ENCODE measurements around the gene RTRAF.

Gene RTRAF

DNA sequence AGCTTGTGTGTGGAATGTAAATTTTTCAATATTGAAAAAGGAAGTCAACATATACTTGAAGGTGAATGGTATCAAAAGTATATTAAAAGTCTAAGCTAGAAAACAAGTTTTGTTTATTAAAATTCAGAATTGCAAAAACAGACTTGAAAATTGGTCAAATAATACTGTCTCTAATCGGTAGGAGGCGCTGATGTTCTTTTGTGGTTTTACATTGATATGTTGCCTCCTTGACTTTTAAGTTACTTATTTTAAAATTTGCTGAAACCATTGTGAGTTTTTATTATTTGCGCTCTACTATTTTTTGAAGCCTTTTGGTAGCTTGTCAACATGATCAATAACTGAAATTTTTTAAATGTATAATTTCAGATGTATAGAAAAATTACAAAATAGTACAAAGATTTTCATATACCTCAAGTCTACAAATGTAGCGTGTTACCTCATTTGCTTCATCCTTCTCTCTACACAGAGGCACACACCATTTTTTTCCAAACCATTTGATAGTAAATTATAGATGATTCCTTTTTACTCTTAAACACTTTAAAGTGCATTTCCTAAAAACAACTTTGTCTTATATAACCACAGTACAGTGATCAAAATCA, 6.9 kb downstream of the RTRAF start:
- DNase-seq, result no peak

DNA sequence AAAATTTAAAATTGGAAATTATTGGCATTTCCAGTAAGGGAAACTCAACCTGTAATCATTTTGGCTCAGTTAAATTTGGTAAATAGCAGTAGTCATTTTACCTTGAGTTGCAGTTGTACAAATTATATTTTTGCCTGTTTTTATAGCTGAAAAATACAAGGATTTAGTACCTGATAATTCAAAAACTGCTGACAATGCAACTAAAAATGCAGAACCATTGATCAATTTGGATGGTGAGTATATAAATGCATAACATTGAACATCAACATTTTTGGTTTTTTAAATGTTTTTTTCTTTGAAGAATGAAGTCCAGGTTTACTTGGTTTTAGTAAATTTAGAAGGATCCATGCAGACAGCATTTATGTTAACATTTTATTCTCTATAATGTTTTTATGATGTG, 9.0 kb downstream of the RTRAF start:
- DNase-seq, result no peak

DNA sequence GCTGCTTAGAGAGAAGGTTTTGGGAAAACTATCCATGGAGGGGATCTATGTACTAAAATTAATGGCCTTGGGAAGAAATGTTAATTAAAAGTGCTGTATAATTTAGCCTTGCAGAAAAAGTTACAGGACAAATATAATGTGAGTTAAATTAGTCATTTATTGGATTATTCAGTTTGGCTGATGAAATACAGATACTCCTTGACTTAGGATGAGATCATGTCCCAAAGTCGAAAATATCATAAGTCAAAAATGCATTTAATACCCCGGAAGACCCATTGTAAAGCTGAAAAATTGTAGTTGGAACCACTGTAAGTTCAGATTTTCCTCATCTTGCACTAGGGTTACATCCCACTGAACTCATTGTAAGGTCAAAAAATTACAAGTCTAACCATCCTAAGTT, 9.7 kb downstream of the RTRAF start:
- DNase-seq, result no peak

DNA sequence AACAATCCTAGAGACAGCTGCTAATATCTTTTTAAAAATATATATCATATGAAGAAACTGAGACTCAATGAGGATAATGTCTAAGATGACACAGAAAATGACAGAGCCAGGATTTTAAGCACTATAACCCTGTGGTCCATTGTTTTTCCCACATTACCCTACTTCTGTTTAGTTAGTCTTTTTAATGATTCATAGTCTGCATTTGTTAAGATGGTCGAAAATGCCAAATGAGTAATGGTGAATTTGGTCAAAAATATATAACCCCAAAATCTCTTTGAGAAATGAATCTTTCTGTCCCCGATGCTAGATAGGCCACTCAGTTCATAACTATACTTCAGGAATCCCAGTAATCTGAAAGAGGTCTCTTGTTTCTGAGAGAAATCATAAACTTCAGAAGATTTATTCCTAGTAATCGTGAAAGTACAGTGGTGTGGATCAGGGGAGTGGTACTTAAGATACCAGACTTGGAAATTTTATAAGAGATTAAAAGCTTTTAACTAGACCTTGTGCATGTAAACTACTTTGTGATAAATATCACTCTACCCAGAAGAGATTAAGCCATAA, 10.8 kb downstream of the RTRAF start:
- no peak for DNase-seq

DNA sequence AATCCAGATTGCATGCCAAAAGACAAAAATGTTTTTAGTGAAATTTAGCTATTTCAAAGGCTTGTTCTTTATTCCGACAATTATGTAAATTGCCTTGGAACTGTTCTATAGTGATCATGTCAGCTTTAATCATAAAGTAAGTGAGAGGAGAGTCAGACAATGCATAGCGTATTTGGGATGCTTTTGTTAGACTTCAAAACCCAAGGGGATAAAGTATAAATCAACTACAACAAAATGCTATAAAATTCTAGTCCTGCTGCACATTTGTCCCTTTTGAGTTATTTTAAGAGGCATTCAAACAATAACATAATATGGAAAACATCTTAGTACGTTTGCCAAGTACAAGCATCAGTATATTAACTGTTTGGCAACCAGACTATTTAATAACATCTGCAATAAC, 11.3 kb downstream of the RTRAF start:
- DNase-seq, result no peak

DNA sequence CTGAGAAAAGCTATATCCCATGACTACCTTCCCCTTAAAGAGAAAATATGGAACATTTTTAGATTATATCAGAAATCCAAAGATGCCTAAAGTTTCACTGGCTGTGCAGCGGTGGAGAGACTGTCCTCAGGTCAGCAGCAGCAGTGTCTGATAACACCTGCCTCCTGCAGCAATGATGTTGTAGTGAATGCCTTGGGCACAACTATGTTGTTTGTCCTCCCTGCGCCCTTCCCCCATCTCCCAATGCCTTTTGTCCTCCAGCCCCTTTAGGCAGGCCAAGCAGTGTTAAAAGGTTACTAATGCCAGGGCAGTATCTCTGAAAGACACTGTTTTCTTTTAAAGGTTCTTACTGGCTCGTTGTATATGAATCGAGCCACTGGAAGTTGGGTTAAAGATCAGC, 13.2 kb downstream of the RTRAF start:
- no peak for DNase-seq

DNA sequence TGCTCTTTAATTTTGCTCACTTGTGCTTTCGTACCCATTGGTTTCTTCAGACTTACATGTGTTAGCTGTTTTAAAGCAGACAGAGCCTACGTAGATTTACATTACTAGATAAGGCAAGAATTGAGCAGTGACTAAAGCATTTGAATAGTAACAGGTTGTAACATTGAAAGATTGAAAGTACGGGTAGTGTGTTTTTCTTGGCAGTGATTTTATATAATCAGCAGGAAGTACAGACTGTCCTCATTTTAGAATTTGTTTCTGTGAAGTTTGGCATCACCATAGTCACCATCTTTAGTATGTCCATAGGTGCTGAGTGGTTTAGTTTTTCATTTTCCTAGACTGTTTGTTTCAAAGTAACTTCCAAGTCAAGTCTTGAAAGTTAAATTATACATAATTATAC, 14.0 kb downstream of the RTRAF start:
- DNase-seq, result no peak

DNA sequence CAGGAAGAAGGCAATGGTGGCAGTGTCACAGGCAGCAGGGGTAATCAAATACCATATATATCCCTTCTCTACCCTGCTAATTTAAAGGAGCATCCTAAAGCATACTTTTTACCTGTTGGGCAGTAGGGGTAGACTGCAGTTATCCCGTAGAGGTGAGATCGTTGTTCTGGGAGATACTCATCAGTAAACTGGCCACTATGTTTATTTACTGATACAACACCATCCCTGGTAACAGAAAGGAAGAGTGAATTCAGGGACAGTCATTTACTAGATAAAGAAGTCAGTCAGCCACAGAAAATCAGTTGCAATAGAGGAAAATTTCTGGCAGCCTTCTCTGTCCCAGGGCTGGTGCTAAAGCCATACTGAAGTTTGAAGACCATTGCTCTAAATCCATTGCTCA, 16.3 kb downstream of the RTRAF start:
- no peak for DNase-seq

DNA sequence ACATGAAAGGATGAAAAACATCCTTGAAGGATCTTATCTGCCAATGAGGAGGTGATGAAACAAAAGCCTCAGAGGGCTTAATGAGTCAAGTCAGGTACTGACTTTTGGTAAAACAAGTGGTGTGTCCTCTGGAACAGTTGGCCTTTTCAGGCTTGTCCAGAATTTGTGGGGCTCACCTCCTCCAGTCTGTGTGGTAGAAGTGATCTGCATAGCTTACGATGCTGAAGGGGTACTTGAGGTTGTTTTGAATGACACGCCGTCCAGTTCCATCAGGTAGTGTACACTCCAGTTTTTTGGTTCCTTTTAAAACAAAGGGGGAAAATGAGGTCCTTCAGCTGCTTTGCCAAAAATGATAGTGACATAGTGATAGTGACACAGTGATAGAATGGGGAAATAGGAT, 17.0 kb downstream of the RTRAF start:
- DNase-seq, result no peak

DNA sequence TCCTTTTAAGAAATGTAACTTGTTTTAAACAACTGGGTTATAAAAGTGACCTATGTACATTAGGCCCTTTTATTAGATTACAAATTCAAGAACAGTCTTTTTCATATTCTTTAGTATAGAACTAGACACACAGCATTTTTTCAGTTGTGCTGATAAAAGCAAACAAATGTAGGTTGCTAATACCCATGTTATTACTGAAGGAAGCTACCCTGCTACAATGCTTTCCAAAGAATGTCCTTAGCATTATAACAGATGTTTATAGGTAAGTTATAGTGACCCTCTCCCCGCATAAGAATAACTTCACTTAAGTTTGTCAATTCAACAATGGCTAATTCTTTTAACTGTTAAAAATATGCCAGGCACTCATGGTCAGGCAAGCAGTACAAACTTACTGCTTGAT, 17.9 kb downstream of the RTRAF start:
- no peak for DNase-seq

DNA sequence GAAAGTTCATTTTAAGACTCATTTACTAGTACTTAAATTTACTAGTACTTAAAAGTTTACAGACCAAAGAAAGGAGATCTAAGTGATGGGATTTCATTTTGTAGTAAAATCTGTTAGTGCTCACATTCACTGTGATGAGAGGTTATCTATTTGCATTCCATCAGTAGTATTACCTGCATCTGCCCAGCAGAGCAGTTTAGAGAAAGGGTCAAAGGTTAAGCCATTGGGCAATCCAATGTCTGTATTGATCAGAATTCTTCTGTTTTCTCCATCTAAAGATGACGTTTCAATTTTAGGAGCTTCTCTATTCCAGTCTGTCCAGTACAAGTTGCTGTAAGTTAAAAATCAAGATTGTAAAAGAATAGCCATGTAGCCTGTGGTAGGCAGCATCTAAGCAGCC, 18.3 kb downstream of the RTRAF start:
- no peak for DNase-seq

DNA sequence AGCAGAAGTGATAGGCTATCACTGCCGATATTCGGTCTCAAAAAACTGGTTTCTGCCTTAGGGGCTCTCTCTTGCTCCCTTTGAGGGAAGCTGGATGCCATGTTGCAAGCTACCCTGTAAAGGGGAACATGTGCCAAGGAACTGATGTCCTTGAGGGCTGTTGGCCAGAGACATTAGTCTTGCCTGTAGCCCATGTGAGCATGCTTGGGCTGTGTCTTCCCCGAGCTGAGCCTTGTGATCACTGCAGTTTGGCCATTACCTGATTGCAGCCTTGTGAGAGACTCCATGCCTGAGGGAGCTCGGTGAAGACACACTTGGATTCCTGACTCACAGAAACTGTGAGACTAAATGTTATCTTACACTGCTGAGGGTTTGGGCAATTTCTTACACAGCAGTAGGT, 18.8 kb downstream of the RTRAF start:
- no peak for DNase-seq

DNA sequence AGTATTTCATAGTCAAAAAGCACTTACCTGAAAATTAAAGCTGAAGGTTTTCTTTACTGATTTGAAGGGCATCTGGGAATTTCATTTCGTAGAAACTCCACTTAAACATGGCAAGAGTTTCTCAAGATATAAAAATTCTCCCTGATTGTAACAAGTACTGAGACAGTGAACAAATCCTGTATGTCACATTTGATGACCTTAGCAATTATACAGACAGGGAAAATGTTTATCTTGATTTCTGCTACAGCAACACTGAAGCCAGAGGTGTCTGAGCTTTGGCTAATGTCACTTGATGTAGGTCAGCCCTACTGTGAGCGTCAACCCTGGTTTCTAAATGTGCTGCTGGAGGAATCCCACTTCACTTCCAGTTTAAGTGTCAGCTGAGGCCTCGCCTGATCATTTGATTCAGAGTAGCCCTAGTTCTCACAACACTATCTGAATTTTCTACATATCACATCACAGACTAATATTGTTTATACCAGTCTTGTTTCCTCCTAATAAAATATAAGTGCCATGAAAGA, 20.9 kb downstream of the RTRAF start:
- no peak for DNase-seq

DNA sequence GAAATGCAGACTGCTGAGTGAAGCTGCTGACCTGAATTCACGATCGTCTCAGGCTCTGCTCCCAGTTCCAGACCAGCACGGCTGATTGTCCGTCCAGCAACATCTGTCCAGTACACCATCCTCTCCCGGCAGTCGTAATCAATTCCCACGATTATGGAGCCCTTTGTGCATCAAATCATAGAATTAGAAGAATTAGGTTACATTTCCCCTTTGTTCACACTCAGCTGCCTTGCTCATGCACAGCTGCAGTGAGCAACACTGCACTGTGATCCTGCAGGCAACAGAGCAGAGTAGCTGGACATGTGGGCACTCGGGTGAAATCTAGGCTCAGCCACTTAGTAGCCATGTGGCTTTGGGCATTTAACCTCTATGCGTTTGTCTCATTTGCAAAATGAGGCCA, 22.2 kb downstream of the RTRAF start:
- no peak for DNase-seq

DNA sequence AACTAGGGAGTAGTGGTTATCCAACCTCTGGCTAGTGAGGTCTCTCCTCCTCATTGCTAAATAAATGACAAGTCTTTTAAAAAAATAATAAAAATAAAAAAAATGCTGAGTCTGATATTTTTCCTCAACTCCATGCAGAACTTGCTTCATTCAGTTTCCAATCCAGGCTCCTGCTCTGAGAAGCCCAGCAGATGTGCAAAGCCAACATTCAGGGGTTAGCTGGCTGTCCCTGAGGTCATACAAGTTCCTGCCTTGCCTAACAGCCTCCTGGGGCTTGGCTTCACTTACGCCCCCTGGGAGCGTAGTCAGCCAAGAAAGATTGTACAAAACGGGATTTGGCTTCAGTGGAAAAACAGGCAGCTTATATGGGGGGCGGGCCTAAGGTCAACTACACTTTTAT, 23.3 kb downstream of the RTRAF start:
- no peak for DNase-seq

DNA sequence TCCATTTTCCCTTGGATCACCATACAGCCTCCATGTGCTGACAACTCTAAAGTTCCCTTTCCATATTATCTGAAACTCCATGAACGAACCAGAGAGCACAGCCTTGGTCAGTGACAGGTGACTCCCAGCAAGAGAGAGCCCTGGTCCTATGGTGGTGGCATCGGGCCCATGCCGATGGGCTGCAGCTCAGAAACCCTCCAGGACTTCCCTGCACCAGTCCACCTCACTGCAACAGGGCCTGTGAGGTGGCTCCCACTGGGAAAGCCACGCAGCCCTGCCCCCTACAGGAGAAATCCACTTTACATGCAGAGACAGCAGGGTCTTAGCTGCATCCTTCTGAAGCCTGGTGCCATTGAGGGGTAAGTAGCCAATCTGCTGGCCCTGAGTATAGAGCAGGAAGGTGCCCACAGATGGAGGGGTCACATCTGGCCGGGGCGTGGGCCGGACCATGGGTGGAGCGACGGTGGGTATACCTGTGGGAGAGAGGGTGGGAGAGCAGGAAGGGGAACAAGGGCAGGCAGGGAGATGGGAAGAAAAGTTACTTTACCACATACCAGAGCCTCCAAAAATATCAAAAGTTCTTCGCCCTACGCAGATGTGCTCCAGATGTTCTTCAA, 24.7 kb downstream of the RTRAF start:
- DNase-seq, result no peak

DNA sequence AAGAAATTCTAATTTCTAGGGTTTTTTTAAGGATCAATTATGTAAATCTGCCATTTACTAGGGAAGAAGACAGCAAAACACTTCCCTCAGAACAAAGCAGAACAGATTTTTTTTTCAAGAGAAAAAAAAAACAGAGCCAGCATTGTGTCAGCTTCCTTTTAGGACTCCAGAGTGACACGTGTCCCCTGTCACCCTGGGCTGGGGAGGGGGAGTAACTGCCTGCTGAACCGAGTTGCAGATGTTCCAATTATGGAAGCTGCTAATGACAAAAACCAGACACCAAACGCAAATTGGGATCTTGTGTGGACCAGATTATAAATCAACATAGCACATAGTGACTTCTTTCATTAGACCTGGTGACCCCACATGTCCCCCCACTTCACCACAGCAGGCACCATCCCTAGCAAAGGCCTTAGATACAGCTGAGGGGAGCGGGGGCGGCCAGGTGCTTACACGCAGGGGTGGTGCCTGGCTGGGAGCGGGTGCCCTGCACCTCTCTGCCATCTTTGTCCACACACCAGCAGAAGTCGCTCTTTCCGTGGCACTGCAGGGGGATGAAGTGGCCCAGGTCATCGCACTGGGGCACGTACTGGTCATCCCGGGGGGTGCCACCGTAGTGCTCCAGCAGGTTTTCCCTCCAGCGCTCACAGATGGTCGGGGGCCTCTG, 25.4 kb downstream of the RTRAF start:
- DNase-seq, result no peak

DNA sequence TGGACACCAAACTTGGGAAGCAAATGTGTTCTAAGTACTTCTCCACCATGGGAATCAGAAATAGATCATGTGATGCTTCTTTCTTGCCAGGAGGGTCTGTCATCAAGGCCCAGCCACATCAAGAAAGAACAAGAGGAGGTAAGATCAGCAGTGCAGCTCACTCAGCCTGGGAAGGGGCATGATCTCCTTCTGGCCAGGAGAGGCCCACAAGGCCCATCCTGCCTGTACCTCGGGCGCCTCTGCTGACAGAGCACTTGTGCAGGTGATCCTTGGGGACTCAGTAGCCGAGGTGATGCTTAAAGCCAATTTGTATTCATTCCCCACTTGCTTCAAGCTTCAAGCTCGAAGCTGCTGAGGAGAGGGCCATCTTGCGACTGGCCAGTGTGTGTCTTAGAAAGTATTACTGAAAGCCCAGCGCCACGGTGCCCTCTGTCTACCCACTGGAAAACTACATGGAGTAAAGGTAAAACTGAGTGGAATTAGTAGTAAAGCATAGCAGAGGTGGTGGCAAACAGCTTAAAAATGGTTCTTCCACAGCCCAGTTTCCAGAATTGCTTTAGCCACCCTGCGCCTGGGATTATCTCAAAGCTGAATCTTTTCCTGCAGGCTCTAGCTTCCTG, 26.2 kb downstream of the RTRAF start:
- DNase-seq, result no peak

DNA sequence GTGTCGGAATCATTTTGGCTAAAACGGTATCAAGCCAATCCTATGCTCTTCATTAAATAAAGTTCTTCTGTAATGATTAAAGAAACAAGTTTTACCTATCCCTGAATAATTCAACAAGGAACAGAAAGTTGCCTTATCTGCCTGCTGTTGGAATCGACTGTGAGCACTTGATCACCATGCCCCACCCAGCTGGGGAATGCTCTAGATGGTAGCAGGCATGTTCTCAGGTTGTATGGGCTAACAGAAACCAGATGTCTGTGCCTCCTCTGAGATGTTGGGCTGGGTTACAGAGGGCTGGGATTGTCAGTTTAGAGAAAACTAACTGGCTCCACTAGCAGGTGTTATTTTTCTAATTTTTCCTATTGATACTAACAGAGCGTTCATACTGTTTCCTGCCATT, 28.9 kb downstream of the RTRAF start:
- no peak for DNase-seq

DNA sequence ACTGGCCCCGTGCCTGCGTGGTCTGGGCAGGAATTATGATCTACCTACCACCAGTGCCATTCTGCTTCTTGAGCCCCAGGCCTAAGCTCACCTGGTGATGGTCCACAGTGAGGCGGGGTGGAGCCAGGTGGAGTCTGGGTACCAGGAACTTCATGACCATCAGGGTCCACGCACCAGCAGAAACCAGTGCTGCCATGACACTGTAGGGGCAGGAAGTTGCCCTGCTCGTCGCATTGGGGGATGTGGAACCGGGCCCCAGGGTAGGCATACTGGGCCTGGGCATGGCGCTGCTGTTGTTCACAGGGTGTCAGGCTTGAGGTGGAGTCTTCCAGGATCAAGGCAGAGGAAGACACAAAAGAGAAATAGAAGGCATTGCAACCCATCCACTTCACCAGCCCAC, 29.6 kb downstream of the RTRAF start:
- no peak for DNase-seq

DNA sequence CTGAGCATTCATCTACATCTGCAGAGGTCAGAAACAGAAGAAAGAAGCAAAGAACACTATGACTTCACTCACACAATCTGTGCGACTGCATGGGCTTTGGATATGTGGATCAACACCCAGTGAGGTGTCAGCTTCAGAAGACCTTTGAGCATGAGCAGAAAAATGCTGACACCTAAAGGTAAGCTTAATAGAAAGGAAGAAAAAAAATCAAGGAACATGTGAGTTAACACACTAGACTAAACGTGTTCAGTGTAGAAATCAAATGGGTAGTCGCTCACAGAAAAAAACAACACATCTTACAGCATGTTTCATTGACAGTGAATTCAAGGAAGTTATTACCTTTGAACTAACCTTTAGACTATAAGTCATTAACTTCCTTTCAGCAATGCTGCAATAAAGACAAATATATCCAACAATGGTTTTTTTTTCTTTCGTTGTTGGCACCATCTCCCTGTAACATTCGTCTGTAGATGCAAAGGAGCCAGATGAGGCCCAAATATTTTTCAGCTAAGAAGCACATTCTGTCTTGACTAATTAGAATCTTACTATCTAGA, 30.9 kb downstream of the RTRAF start:
- no peak for DNase-seq

DNA sequence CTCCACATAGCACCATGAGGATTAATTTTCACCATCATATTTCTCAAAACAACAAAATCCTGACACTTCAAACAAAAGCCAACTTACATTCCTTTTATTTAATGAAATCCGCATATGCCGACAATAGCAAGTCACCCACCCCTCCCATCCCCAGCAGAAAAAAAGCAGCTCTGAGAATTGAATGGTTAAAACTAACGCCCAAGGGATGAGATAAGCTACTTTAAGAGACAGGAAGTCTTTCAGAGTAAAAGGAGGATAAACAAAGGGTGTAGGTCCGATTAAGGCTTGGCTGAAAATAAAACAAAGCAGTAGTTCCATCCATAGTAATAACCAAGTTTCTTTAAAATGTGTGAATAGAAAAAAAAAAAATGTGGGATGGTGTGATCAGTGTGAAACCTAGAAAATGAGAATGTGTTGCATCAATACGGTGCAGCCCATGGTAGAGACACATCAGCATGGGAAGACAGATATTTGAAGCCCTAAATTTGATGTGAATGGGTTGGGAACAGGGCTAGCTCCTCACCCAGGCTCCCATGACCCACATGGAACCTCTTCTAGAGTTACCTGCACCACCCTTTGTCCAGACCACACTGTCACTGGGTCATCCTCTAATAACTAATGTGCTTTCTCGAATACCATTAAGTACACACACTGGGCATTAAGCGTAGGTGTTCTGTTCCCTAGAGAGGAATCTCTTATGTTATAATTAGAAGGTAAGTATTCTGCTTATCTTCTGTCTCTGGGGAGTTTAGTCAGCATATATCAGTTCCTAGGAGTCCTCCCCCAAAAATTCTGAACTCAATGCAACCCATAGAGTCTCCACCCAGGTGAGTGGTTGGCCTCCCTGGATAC, 31.7 kb downstream of the RTRAF start:
- no peak for DNase-seq

All from NCI-H2081 treated with DMSO at 0.1 percent for 48 hours (cell line).